Fibroblast of lung (primary cell): ENCODE results near the gene KCND3.

Source experiments
- EZH2 ChIP-seq: IDR thresholded peaks from 2 replicates; pipeline ENCODE4 v1.5.1; 2012; ENCODE audit warnings: low read length, control low read depth, mild to moderate bottlenecking; ENCODE audit errors: missing control alignments
- TF ChIP-seq, protein P1 (sequence below), 2 donors: IDR thresholded peaks in 1 of 2; conservative IDR thresholded peaks in 1 of 2; 1 replicate in 1 of 2; 2 replicates in 1 of 2; pipeline ENCODE4 v1.5.1; 2011 to 2012; ENCODE audit warnings: low read length in 2 of 2, control low read depth in 1 of 2, inconsistent platforms in 1 of 2, low read depth in 1 of 2, mild to moderate bottlenecking in 1 of 2

DNA sequence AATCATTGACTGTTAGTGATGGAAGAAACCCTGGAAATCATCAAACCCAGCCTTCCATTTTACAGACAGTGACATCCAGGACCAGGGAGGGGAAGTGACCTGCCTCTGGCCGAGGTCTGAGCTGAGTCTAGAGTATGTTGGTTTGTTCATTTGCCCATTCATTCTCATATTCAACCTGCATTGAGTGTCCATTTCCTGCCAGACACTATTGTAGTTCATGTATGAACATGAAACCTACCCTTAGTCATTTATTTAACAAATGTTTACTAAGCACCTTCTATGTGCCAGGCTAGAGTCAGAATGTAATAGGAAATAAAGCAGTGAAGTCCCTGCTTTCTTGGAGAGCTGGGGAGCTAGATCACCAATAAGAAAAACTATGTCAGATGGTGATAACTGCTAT is 51.3 kb downstream of the KCND3 start:
- TF ChIP-seq, protein P1, sequence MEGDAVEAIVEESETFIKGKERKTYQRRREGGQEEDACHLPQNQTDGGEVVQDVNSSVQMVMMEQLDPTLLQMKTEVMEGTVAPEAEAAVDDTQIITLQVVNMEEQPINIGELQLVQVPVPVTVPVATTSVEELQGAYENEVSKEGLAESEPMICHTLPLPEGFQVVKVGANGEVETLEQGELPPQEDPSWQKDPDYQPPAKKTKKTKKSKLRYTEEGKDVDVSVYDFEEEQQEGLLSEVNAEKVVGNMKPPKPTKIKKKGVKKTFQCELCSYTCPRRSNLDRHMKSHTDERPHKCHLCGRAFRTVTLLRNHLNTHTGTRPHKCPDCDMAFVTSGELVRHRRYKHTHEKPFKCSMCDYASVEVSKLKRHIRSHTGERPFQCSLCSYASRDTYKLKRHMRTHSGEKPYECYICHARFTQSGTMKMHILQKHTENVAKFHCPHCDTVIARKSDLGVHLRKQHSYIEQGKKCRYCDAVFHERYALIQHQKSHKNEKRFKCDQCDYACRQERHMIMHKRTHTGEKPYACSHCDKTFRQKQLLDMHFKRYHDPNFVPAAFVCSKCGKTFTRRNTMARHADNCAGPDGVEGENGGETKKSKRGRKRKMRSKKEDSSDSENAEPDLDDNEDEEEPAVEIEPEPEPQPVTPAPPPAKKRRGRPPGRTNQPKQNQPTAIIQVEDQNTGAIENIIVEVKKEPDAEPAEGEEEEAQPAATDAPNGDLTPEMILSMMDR (conservative IDR thresholded peaks at IDR 0.05 in 1 of 2, IDR thresholded peaks at IDR 0.05 in 1 of 2; ENCODE audit: low read depth in 1 of 2, low read length in 2 of 2) = no peak
- TF ChIP-seq EZH2 = no peak
